Liver (tissue), 9 donors: ENCODE results near the gene MGAT5. TPM values are rescaled to one million over a fixed set of nuclear protein-coding genes. Genes with fewer than 3 reads are reported as not detected.

Experiments
- DNase-seq: peaks from one replicate; pipeline ENCODE4 v3.0.0-alpha.2; 2017; ENCODE audit warnings: low spot score
- H3K27ac ChIP-seq, 2 donors: one replicate each; pipeline ENCODE4 v1.7.0; 2013; ENCODE audit warnings: inconsistent platforms in 2 of 2, low read length in 2 of 2, control low read depth in 1 of 2, low read depth in 1 of 2, mild to moderate bottlenecking in 1 of 2
- H3K27me3 ChIP-seq, 4 donors: one replicate each; pipeline versions ENCODE4 v1.6.1 to v1.7.0; 2013; ENCODE audit warnings: low read length in 3 of 4, inconsistent platforms in 1 of 4, mild to moderate bottlenecking in 1 of 4, moderate library complexity in 1 of 4; ENCODE audit not compliant: control insufficient read depth in 4 of 4, insufficient read depth in 4 of 4
- H3K36me3 ChIP-seq, 4 donors: one replicate each; pipeline versions ENCODE4 v1.6.1 to v1.7.0; 2013; ENCODE audit warnings: low read length in 3 of 4, mild to moderate bottlenecking in 3 of 4, low read depth in 1 of 4, moderate library complexity in 1 of 4; ENCODE audit not compliant: control insufficient read depth in 4 of 4, insufficient read depth in 3 of 4
- H3K4me1 ChIP-seq, 4 donors: one replicate each; pipeline versions ENCODE4 v1.6.1 to v1.7.0; 2013; ENCODE audit warnings: low read length in 3 of 4, mild to moderate bottlenecking in 3 of 4, moderate library complexity in 1 of 4; ENCODE audit not compliant: control insufficient read depth in 4 of 4, insufficient read depth in 4 of 4
- H3K4me3 ChIP-seq, 3 donors: one replicate each; pipeline versions ENCODE4 v1.6.1 to v1.7.0; 2013; ENCODE audit warnings: low read length in 3 of 3, control low read depth in 1 of 3, low read depth in 1 of 3, mild to moderate bottlenecking in 1 of 3
- H3K9ac ChIP-seq, 2 donors: one replicate each; pipeline ENCODE4 v1.7.0; 2013; ENCODE audit warnings: low read length in 2 of 2, mild to moderate bottlenecking in 2 of 2, moderate library complexity in 2 of 2, control low read depth in 1 of 2, low read depth in 1 of 2
- H3K9me3 ChIP-seq, 4 donors: one replicate each; pipeline versions ENCODE4 v1.6.1 to v1.7.0; 2013; ENCODE audit warnings: low read length in 3 of 4; ENCODE audit not compliant: control insufficient read depth in 4 of 4
- CTCF ChIP-seq: fragments of 150-350 bp; IDR thresholded peaks from 2 replicates; pipeline ENCODE4 v1.5.1; 2017; ENCODE audit warnings: improper control_type of control experiment, low read depth, low read length; ENCODE audit not compliant: missing input control
- FOXA1 ChIP-seq: IDR thresholded peaks from 2 replicates; pipeline ENCODE4 v1.6.1; 2016; ENCODE audit warnings: antibody characterized with exemption
- FOXA2 ChIP-seq: IDR thresholded peaks from 2 replicates; pipeline ENCODE4 v1.6.1; 2016; ENCODE audit warnings: antibody characterized with exemption
- GABPA ChIP-seq, 2 donors: IDR thresholded peaks in 1 of 2; conservative IDR thresholded peaks in 1 of 2; 2 replicates each; pipeline ENCODE4 v1.6.1; 2016; ENCODE audit warnings: antibody characterized with exemption in 2 of 2, mild to moderate bottlenecking in 1 of 2, moderate library complexity in 1 of 2
- HNF4A ChIP-seq, 2 donors: conservative IDR thresholded peaks; 2 replicates each; pipeline ENCODE4 v1.6.1; 2016; ENCODE audit warnings: antibody characterized with exemption in 2 of 2, mild to moderate bottlenecking in 2 of 2
- HNF4G ChIP-seq: IDR thresholded peaks from 2 replicates; pipeline ENCODE4 v1.6.1; 2016; ENCODE audit warnings: antibody characterized with exemption
- JUND ChIP-seq, 2 donors: IDR thresholded peaks; 2 replicates each; pipeline ENCODE4 v1.6.1; 2016; ENCODE audit warnings: antibody characterized with exemption in 2 of 2
- MAX ChIP-seq: IDR thresholded peaks from 2 replicates; pipeline ENCODE4 v1.6.1; 2016; ENCODE audit warnings: antibody characterized with exemption
- NR2F2 ChIP-seq: IDR thresholded peaks from 2 replicates; pipeline ENCODE4 v1.6.1; 2016; ENCODE audit warnings: antibody characterized with exemption
- RAD21 ChIP-seq, 2 donors: IDR thresholded peaks; 2 replicates each; pipeline ENCODE4 v1.6.1; 2016; ENCODE audit warnings: antibody characterized with exemption in 2 of 2, mild to moderate bottlenecking in 2 of 2
- REST ChIP-seq: IDR thresholded peaks from 2 replicates; pipeline ENCODE4 v1.6.1; 2016; ENCODE audit warnings: antibody characterized with exemption, mild to moderate bottlenecking
- RXRA ChIP-seq, 2 donors: IDR thresholded peaks; 2 replicates each; pipeline ENCODE4 v1.6.1; 2017 to 2018; ENCODE audit warnings: antibody characterized with exemption in 2 of 2, mild to moderate bottlenecking in 1 of 2
- YY1 ChIP-seq: IDR thresholded peaks from 2 replicates; pipeline ENCODE4 v1.6.1; 2016; ENCODE audit warnings: antibody characterized with exemption, mild to moderate bottlenecking
- ZBTB33 ChIP-seq: IDR thresholded peaks from 2 replicates; pipeline ENCODE4 v1.6.1; 2016; ENCODE audit warnings: antibody characterized with exemption
- WGBS: extraction: QIAGEN DNeasy Blood & Tissue Kit; methylation state at CpG from one replicate; pipeline ENCODE4 v1.1.7; 2013; 5-methylcytosine and 5-hydroxymethylcytosine counted together
- polyA plus RNA-seq, 2 donors: library from polyadenylated mRNA; stranded (reverse) in 1 of 2; unstranded in 1 of 2; fragments of 200-250 nt in 1 of 2; fragments of >200 nt in 1 of 2; fragmentation: Nextera tagmentation in 1 of 2; extraction: Ambion mirVana in 1 of 2; gene quantifications; one replicate each; pipeline versions ENCODE4 v1.2.1 to v1.2.3, GENCODE V29; 2013 to 2015
- total RNA-seq, 2 donors: library from RNA; depleted of rRNA; stranded (reverse); fragments of >200 nt; gene quantifications; one replicate each; pipeline ENCODE4 v1.2.3, GENCODE V29; 2014
- TF ChIP-seq, protein P1 (sequence below): IDR thresholded peaks from 2 replicates; pipeline ENCODE4 v1.6.1; 2016; ENCODE audit warnings: antibody characterized with exemption
- donor health status: healthy.
- donor health status: healthy.
- donor health status: healthy.
- donor health status: healthy.
- donor health status: healthy.

Gene MGAT5
- total and polyA plus RNA-seq, 4 donors, result 1.8 to 12.7 (median 5.6) TPM

DNA sequence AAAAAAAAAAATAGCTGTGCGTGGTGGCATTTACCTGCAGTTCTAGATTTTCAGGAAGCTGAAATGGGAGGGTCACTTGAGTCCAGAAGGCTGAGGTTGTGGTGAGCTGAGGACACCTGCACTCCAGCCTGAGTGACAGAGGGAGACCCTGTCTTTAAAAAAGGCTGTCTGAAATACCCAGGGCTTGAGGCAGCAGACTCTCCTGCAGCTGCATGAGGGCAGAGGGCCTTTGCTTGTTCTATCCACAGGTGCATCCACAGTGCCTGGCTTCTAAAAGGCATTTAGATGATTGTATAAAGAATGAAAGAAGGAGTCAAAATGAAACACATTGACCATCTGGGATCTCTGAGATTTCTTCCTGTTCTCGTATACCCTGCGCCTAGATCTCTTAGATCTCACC is 152.9 kb downstream of the MGAT5 start:
- Histone ChIP-seq H3K4me1 (peaks cover 9 to 18% (median 14%) of the 10 kb centered on the region in 4 donors), H3K27me3 (no peaks in the 10 kb centered on the region), H3K4me3 (no peak overlapping the region), H3K9ac (no peak overlapping the region), H3K27ac (no peak overlapping the region), H3K9me3 (no peaks in the 10 kb centered on the region), H3K36me3 (peaks cover 0 to 2% (median 0%) of the 10 kb centered on the region in 4 donors)
- WGBS, result 94% methylated on average over 3 of the region's 3 CpGs
- TF ChIP-seq NR2F2 (no peak), HNF4G (no peak), RXRA (IDR thresholded peaks at IDR 0.05) (no peak), CTCF (no peak), JUND (IDR thresholded peaks at IDR 0.05) (no peak), RAD21 (IDR thresholded peaks at IDR 0.05) (no peak), MAX (no peak), FOXA2 (no peak), HNF4A (conservative IDR thresholded peaks at IDR 0.05) (no peak), FOXA1 (no peak), REST (no peak)
- TF ChIP-seq, protein P1, sequence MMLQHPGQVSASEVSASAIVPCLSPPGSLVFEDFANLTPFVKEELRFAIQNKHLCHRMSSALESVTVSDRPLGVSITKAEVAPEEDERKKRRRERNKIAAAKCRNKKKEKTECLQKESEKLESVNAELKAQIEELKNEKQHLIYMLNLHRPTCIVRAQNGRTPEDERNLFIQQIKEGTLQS, result no peak
- no peak for DNase-seq

DNA sequence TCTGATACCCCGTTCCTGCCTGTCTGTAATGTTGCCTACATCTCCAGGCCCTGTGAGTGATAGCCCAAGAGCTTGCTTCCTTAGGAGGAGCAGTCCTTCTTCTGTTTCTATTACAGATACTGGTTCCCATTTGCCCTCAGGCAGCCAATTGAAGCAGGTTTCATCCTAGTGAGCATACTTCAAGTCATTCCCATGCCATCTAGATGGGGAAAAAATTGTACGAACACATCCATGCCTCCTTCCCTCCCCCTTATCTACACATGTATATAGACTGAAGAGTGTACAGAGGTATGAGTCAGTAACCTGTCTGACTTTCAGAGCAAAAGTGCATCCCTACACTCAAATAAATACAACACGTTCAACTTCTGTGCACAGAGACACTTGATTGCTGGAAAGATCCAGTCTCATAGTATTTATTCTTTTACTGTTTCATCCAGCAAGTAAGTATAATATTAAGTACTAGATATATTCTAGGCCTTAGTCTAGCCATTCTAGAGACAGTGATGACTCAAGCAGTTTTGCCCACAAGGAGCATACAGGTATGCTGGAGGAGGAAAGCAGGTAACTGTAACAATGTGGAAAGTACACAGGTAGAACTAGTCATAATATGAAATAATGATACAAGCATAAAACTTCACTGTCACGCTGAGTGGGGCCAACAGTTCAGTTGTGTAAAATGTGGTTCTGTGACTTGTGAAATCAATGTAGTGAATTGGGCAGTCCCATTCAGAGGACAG is 153.4 kb downstream of the MGAT5 start:
- Histone ChIP-seq H3K9ac (no peak overlapping the region), H3K9me3 (no peaks in the 10 kb centered on the region), H3K4me1 (peaks cover 6 to 17% (median 12%) of the 10 kb centered on the region in 4 donors), H3K36me3 (peaks cover 0 to 2% (median 0%) of the 10 kb centered on the region in 4 donors), H3K27me3 (no peaks in the 10 kb centered on the region), H3K4me3 (no peak overlapping the region), H3K27ac (no peak overlapping the region)
- DNase-seq, result no peak
- WGBS, result 96% methylated on average over 4 of the region's 4 CpGs
- TF ChIP-seq YY1 (no peak), REST (no peak), HNF4G (no peak), RAD21 (IDR thresholded peaks at IDR 0.05) (no peak), GABPA (IDR thresholded peaks at IDR 0.05 in 1 of 2, conservative IDR thresholded peaks at IDR 0.05 in 1 of 2) (no peak), HNF4A (conservative IDR thresholded peaks at IDR 0.05) (no peak), ZBTB33 (no peak), FOXA1 (no peak), RXRA (IDR thresholded peaks at IDR 0.05) (no peak)
